MM.1S (cell line): ENCODE data around the gene GABRG3.

Source experiments
- EZH2phosphoT487 ChIP-seq: fragments of 300-600 bp; sonication (generic); IDR thresholded peaks from 2 replicates; pipeline ENCODE4 v1.6.1; 2018; ENCODE audit warnings: antibody characterized with exemption, low read length
- TF ChIP-seq, protein P1 (sequence below): fragments of 300-600 bp; sonication (generic); IDR thresholded peaks from 2 replicates; pipeline ENCODE4 v1.5.1; 2016; ENCODE audit warnings: antibody characterized with exemption, low read length, mixed read lengths

- TF ChIP-seq, protein P1, sequence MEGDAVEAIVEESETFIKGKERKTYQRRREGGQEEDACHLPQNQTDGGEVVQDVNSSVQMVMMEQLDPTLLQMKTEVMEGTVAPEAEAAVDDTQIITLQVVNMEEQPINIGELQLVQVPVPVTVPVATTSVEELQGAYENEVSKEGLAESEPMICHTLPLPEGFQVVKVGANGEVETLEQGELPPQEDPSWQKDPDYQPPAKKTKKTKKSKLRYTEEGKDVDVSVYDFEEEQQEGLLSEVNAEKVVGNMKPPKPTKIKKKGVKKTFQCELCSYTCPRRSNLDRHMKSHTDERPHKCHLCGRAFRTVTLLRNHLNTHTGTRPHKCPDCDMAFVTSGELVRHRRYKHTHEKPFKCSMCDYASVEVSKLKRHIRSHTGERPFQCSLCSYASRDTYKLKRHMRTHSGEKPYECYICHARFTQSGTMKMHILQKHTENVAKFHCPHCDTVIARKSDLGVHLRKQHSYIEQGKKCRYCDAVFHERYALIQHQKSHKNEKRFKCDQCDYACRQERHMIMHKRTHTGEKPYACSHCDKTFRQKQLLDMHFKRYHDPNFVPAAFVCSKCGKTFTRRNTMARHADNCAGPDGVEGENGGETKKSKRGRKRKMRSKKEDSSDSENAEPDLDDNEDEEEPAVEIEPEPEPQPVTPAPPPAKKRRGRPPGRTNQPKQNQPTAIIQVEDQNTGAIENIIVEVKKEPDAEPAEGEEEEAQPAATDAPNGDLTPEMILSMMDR, result no peak
- no peak for TF ChIP-seq EZH2phosphoT487
Measured at GRCh38 chr15:27232876-27233275, 261.9 kb downstream of the GABRG3 start.
